WI38 (cell line): Measurements from ENCODE around the gene E4F1.

ENCODE experiments used
- H3K4me3 ChIP-seq: 2 replicates; pipeline ENCODE4 v1.5.1; 2011; ENCODE audit warnings: low read depth, mild to moderate bottlenecking, control low read depth, low read length
- TF ChIP-seq, protein P1 (sequence below): IDR thresholded peaks from 2 replicates; pipeline ENCODE4 v1.5.1; 2012; ENCODE audit warnings: low read depth, mild to moderate bottlenecking, control low read depth, low read length

The E4F1 gene

DNA sequence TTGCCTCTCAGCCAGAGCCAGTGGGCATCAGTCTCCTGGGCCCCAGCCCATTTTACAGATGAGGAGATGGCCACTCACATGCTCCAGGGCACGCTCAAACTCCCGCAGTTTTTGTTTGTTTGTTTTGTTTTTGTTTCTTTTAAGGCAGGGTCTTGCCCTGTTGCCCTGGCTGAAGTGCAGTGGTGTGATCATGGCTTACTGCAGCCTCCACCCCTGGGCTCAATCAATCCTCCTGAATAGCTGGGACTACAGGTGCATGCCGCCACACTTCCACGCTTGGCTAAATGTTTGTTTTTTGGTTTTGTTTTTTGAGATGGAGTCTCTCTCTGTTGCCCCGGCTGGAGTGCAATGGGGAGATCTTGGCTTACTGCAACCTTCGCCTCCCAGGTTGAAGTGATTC is 3.5 kb downstream of the E4F1 start:
- no peak overlapping the region for H3K4me3 ChIP-seq
- TF ChIP-seq, protein P1, sequence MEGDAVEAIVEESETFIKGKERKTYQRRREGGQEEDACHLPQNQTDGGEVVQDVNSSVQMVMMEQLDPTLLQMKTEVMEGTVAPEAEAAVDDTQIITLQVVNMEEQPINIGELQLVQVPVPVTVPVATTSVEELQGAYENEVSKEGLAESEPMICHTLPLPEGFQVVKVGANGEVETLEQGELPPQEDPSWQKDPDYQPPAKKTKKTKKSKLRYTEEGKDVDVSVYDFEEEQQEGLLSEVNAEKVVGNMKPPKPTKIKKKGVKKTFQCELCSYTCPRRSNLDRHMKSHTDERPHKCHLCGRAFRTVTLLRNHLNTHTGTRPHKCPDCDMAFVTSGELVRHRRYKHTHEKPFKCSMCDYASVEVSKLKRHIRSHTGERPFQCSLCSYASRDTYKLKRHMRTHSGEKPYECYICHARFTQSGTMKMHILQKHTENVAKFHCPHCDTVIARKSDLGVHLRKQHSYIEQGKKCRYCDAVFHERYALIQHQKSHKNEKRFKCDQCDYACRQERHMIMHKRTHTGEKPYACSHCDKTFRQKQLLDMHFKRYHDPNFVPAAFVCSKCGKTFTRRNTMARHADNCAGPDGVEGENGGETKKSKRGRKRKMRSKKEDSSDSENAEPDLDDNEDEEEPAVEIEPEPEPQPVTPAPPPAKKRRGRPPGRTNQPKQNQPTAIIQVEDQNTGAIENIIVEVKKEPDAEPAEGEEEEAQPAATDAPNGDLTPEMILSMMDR = no peak

DNA sequence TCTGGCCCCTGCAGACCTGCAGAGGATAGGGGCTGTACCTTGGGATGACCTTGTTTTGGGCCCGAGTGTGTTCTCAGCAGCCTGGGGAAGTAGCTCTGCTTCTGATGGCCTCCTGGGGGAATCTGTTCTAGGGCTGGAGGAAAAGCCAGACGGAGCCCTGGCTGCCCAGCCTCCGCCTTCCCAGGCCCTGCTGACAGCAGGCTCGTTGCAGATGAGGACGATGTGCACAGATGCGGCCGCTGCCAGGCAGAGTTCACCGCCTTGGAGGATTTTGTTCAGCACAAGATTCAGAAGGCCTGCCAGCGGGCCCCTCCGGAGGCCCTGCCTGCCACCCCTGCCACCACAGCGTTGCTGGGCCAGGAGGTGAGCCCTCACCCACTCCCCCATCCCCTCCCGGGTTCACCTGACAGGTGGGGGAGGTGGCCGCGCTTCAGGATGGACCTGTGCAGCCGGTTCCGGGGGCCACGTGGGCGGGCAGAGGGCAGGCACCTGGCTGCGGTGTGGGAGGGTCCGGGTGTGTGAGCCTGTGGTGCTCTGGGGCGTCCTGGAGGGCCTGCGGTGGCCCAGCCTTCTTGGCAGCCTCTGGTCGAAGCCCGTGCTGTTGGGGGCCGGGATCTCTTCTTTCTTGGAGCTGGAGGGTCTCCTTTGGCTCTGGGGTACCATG is 4.9 kb downstream of the E4F1 start:
- TF ChIP-seq, protein P1 = no peak
- no peak overlapping the region for H3K4me3 ChIP-seq

DNA sequence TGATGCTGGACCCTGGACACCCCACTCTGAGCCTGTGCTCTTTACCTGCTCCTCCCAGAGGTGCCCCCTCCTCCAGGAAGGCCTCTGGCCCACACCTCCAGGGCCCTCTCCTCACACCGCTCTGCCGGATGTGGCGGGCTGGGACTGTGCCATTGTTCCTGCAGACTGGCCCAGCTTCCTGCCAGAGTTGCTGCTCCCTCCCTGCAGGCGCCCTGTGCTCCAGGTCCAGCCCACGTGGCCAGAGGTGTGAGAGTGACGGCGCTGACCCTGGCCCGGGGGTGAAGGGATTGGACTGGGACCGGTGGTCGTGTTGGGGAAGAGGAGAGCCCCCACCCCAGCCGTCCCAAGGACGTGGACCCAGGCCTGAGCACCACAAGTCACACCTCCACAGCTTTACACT is 5.7 kb downstream of the E4F1 start:
- TF ChIP-seq, protein P1 = no peak
- no peak overlapping the region for H3K4me3 ChIP-seq

DNA sequence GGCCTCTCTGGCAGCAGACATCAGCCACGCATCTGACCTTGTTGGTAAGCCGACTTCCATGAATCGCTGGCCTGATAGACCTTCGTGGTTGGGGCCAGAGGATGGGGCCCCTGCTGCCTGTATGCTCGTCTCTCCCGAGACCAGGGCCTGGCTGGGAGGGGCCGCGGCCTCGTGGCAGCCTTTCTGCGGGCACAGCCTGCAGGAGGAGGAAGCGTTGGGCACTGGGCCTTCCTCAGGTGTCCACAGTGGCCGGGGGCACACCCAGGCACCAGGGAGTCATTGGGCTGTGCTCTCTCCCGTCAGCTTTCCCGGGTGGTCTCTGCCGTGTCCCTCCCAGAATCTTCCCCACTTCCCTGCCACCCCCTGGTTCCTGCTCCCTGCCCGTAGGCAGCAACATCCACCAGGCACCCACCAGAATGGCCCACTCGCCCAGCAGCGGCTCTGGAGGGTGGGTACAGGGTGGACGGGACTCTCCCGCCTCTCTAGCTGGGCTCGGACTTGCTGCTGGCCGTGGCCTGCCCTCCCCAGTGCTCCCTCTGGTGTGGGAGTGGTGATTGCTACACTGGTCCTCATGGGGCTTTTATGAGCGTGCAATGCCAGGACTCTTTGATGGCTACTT is 6.3 kb downstream of the E4F1 start:
- TF ChIP-seq, protein P1 = no peak
- H3K4me3 ChIP-seq = no peak overlapping the region

DNA sequence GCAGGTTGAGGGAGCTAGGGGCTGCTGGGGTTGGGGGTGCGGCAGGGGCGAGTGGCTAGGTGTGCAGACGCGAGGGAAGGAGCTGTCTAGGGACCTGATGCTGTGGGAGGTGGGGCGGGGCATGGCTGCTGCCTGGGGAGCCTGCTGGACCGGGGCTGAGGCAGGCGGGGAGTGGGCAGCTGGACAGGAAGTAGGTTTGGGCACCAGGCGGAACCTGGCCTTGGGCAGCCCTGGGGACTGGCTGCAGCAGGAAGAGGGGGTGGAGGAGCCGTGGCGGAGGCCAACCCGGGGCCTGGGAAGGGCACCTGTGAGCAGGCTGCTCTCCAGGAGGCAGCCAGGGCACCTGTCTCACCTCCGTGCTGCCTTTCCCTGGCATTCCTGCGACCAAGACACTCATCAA is 7.0 kb downstream of the E4F1 start:
- TF ChIP-seq, protein P1 = no peak
- no peak overlapping the region for H3K4me3 ChIP-seq

DNA sequence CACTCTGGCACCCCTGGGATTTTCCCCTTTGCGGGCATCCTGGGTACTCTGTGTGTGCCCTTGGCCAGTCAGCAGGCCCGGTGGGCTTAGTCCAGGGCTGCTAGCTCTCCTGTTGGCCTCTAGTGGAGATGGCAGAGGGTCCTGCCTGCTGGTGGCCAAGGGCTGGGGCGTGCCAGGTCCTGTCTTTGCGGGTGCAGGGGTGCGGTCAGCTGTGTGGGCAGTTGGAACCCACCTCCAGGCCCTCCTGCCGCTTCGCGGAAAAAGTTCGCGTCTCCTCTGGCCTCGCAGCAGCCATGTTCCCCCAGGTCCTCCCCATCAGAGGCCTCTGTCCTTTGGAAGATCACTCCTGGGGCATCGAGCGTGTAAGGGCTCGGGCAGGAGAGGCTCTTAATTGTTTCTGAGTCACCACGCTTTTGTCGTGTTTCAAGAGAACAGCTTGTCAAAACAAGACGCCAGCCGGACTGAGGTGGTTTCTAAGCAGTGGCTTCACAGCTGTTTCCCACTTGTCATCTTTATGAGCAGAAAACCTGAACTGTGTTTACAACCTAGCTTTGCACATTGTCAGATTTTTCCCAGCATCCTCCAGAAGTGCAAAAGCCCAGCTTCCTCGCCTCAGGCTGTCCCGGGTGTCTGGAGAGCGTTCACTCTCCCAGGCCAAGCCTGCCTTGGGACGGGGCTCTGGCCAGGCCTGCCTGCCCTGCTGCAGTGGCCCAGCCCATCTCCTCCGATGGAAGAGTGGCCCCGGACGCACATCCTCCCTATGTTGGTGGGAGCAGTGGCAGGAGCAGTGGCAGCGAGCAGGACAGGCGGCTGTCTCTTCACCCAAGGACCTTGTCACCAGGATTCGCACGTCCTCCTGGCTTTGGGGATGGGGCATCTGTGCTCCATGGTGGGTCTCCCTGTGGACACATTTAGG is 7.9 kb downstream of the E4F1 start:
- H3K4me3 ChIP-seq = no peak overlapping the region
- TF ChIP-seq, protein P1 = no peak
